H9 (cell line): ENCODE results near the gene SLC29A2. TPM values are rescaled to one million over a fixed set of nuclear protein-coding genes. Genes with fewer than 3 reads are reported as not detected.

Experiments
- DNase-seq: peaks from one replicate; pipeline ENCODE4 v3.0.0-alpha.2; 2017
- H2AFZ ChIP-seq: one replicate; pipeline ENCODE4 v1.6.1; 2013; ENCODE audit warnings: mild to moderate bottlenecking, low read length, control low read depth, moderate library complexity
- H2AK5ac ChIP-seq: 2 replicates; pipeline ENCODE4 v1.6.1; 2013; ENCODE audit warnings: low read length, control low read depth, mixed read lengths; ENCODE audit not compliant: insufficient read length
- H2BK120ac ChIP-seq: one replicate; pipeline ENCODE4 v1.6.1; 2013; ENCODE audit warnings: low read depth, mild to moderate bottlenecking, low read length, control low read depth, inconsistent platforms; ENCODE audit not compliant: poor library complexity, severe bottlenecking
- H2BK12ac ChIP-seq: 2 replicates; pipeline ENCODE4 v1.6.1; 2013; ENCODE audit warnings: low read length, control low read depth, mixed read lengths, low read depth; ENCODE audit not compliant: insufficient read length
- H2BK15ac ChIP-seq: 2 replicates; pipeline ENCODE4 v1.6.1; 2013; ENCODE audit warnings: low read depth, low read length, control low read depth
- H2BK20ac ChIP-seq: one replicate; pipeline ENCODE4 v1.6.1; 2013; ENCODE audit warnings: low read depth, mild to moderate bottlenecking, low read length, control low read depth, inconsistent platforms; ENCODE audit not compliant: poor library complexity, severe bottlenecking
- H2BK5ac ChIP-seq: 2 replicates; pipeline ENCODE4 v1.6.1; 2013; ENCODE audit warnings: low read length, control low read depth, mixed read lengths; ENCODE audit not compliant: insufficient read length
- H3K14ac ChIP-seq: 2 replicates; pipeline ENCODE4 v1.6.1; 2013; ENCODE audit warnings: low read length, control low read depth; ENCODE audit not compliant: insufficient read depth
- H3K18ac ChIP-seq: 2 replicates; pipeline ENCODE4 v1.6.1; 2013; ENCODE audit warnings: low read depth, mild to moderate bottlenecking, mixed read lengths, low read length, control low read depth; ENCODE audit not compliant: insufficient read length
- H3K23ac ChIP-seq: 2 replicates; pipeline ENCODE4 v1.6.1; 2013; ENCODE audit warnings: low read length, control low read depth, mixed read lengths, low read depth; ENCODE audit not compliant: insufficient read length
- H3K23me2 ChIP-seq: 2 replicates; pipeline ENCODE4 v1.6.1; 2013; ENCODE audit warnings: low read depth, mild to moderate bottlenecking, mixed read lengths, low read length, control low read depth; ENCODE audit not compliant: insufficient read length, poor library complexity, severe bottlenecking
- H3K27ac ChIP-seq: 2 replicates; pipeline ENCODE4 v1.5.1; 2013; ENCODE audit warnings: low read length, control low read depth, mixed read lengths, low read depth; ENCODE audit not compliant: insufficient read length
- H3K27me3 ChIP-seq: 2 replicates; pipeline ENCODE4 v1.6.1; 2013; ENCODE audit warnings: low read length, control low read depth, inconsistent platforms; ENCODE audit not compliant: insufficient read depth
- H3K4ac ChIP-seq: 2 replicates; pipeline ENCODE4 v1.6.1; 2013; ENCODE audit warnings: low read depth, mild to moderate bottlenecking, control low read depth, inconsistent platforms, low read length, moderate library complexity
- H3K4me1 ChIP-seq: 2 replicates; pipeline ENCODE4 v1.6.1; 2013; ENCODE audit warnings: low read length, control low read depth, inconsistent platforms; ENCODE audit not compliant: insufficient read depth
- H3K4me2 ChIP-seq: 2 replicates; pipeline ENCODE4 v1.6.1; 2013; ENCODE audit warnings: low read length, control low read depth, mixed read lengths; ENCODE audit not compliant: insufficient read length, insufficient read depth
- H3K56ac ChIP-seq: 2 replicates; pipeline ENCODE4 v1.6.1; 2013; ENCODE audit warnings: low read depth, mild to moderate bottlenecking, mixed read lengths, low read length, control low read depth; ENCODE audit not compliant: insufficient read length
- H3K79me1 ChIP-seq: 2 replicates; pipeline ENCODE4 v1.6.1; 2013; ENCODE audit warnings: low read depth, mild to moderate bottlenecking, moderate library complexity, low read length, control low read depth, inconsistent platforms; ENCODE audit not compliant: insufficient read depth, poor library complexity, severe bottlenecking
- H3K79me2 ChIP-seq: 2 replicates; pipeline ENCODE4 v1.6.1; 2013; ENCODE audit warnings: low read length, control low read depth, inconsistent platforms; ENCODE audit not compliant: insufficient read depth
- H3K9ac ChIP-seq: 2 replicates; pipeline ENCODE4 v1.6.1; 2013; ENCODE audit warnings: low read length, control low read depth, mixed read lengths; ENCODE audit not compliant: insufficient read length; ENCODE audit errors: extremely low read depth
- H3K9me3 ChIP-seq: one replicate; pipeline ENCODE4 v1.6.1; 2013; ENCODE audit warnings: low read depth, low read length, inconsistent platforms; ENCODE audit not compliant: control insufficient read depth
- H3T11ph ChIP-seq: one replicate; pipeline ENCODE4 v1.6.1; 2013; ENCODE audit warnings: mild to moderate bottlenecking, low read length, control low read depth, inconsistent platforms
- H4K20me1 ChIP-seq: one replicate; pipeline ENCODE4 v1.6.1; 2013; ENCODE audit not compliant: control insufficient read depth, insufficient read length, insufficient read depth
- H4K5ac ChIP-seq: 2 replicates; pipeline ENCODE4 v1.6.1; 2013; ENCODE audit warnings: low read depth, mild to moderate bottlenecking, mixed read lengths, low read length, control low read depth; ENCODE audit not compliant: insufficient read length
- H4K8ac ChIP-seq: replicated peaks from 2 replicates; pipeline ENCODE4 v1.6.1; 2013; ENCODE audit warnings: low read length, control low read depth, mixed read lengths, low read depth; ENCODE audit not compliant: insufficient read length
- H4K91ac ChIP-seq: 2 replicates; pipeline ENCODE4 v1.6.1; 2013; ENCODE audit warnings: low read depth, mild to moderate bottlenecking, moderate library complexity, mixed read lengths, low read length, control low read depth; ENCODE audit not compliant: insufficient read length
- H3K27ac Mint-ChIP-seq, 3 experiments: 2 replicates in 2 of 3; 3 replicates in 1 of 3; pipeline ENCODE4 v1.8.0; 2020 to 2021; ENCODE audit warnings: mixed read lengths in 3 of 3, mild to moderate bottlenecking in 1 of 3, moderate library complexity in 1 of 3
- H3K27me3 Mint-ChIP-seq: 2 replicates; pipeline ENCODE4 v1.8.0; 2021; ENCODE audit warnings: low read depth, mild to moderate bottlenecking, moderate library complexity, mixed read lengths
- H3K36me3 Mint-ChIP-seq, 3 experiments: 2 replicates in 2 of 3; 3 replicates in 1 of 3; pipeline ENCODE4 v1.8.0; 2020 to 2021; ENCODE audit warnings: low read depth in 3 of 3, mixed read lengths in 3 of 3; ENCODE audit not compliant: insufficient read depth in 1 of 3
- H3K4me1 Mint-ChIP-seq, 2 experiments: 2 replicates each; pipeline ENCODE4 v1.8.0; 2020; ENCODE audit warnings: mixed read lengths in 2 of 2
- H3K4me3 Mint-ChIP-seq, 2 experiments: 2 replicates in 1 of 2; 3 replicates in 1 of 2; pipeline ENCODE4 v1.8.0; 2020 to 2021; ENCODE audit warnings: mild to moderate bottlenecking in 2 of 2, mixed read lengths in 2 of 2, moderate library complexity in 1 of 2
- H3K9me3 Mint-ChIP-seq, 2 experiments: 2 replicates in 1 of 2; 3 replicates in 1 of 2; pipeline ENCODE4 v1.8.0; 2020; ENCODE audit warnings: mild to moderate bottlenecking in 2 of 2, mixed read lengths in 2 of 2, moderate library complexity in 1 of 2
- WGBS: extraction: QIAGEN DNeasy Blood & Tissue Kit; methylation state at CpG from one replicate; pipeline ENCODE4 v1.1.7; 2013; ENCODE audit warnings: missing lambda C conversion rate, low lambda C conversion rate, mixed read lengths; ENCODE audit not compliant: insufficient read length; ENCODE audit errors: extremely low coverage; 5-methylcytosine and 5-hydroxymethylcytosine counted together
- total RNA-seq: library from RNA; stranded (reverse); gene quantifications from 2 replicates; pipeline ENCODE4 v1.2.1, GENCODE V29; 2021
- TF ChIP-seq, protein P1 (sequence below): fragments of 200-600 bp; sonication (generic); conservative IDR thresholded peaks from 3 replicates; pipeline ENCODE4 v1.8.0; 2021; ENCODE audit warnings: antibody characterized with exemption, mild to moderate bottlenecking

Gene SLC29A2
- total RNA-seq, 1 experiment from 2014 or later: 29.8 TPM

DNA sequence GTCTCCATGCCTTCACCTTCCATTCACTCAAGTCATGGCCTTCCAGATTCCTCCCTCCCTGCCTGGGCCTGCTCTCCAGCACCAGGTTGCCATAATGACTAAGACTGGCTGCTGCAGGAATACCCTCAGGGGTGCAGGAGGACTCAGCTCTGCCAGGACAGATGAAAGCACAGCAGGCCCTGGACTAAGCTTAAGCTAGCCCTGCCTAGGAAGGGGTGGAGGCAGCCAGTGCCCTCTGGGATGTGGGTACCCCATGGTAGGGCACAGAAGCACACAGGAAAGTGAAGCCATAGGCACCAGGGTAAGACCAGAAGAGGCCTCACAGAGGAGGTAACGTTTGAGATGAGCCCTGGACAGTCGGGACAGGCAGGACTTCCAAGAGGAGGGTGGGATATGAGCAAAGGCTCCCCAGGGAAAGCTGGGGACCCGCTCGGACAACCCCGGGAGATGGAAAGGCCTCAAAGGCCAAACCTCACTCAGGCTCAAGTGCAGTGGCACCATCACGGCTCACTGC, 32.3 kb downstream of the SLC29A2 start:
- Mint-ChIP-seq H3K9me3 (no peaks in the 10 kb centered on the region), H3K36me3 (peaks cover 12 to 35% (median 27%) of the 10 kb centered on the region in 3 experiments; a peak in 6 of 7 replicates), H3K4me1 (peaks cover 29 to 30% of the 10 kb centered on the region in 2 experiments), H3K27ac (no peak overlapping the region; a peak in 1 of 7 replicates), H3K4me3 (no peak overlapping the region), H3K27me3 (peaks cover 4% of the 10 kb centered on the region)
- Histone ChIP-seq H2AFZ (no peak overlapping the region), H2AK5ac (no peak overlapping the region), H3K14ac (no peak overlapping the region), H3K4me2 (no peak overlapping the region), H3K23me2 (peaks cover 1% of the 10 kb centered on the region), H4K91ac (no peak overlapping the region), H3K27ac (no peak overlapping the region), H3K9me3 (no peaks in the 10 kb centered on the region), H2BK120ac (no peak overlapping the region), H3K4ac (no peak overlapping the region), H3K79me1 (no peaks in the 10 kb centered on the region), H3K18ac (no peak overlapping the region), H2BK15ac (no peak overlapping the region), H4K20me1 (no peaks in the 10 kb centered on the region), H3K4me1 (no peaks in the 10 kb centered on the region), H3T11ph (no peak overlapping the region), H2BK20ac (no peak overlapping the region), H4K8ac (no peak overlapping the region), H2BK5ac (no peak overlapping the region), H3K9ac (no peak overlapping the region), H3K56ac (no peak overlapping the region), H4K5ac (no peak overlapping the region), H2BK12ac (no peak overlapping the region), H3K79me2 (peaks cover under 1% of the 10 kb centered on the region; the same call in 1 of the 2 replicates), H3K27me3 (no peaks in the 10 kb centered on the region; the same call in 1 of the 2 replicates), H3K23ac (no peak overlapping the region)
- DNase-seq: no peak
- no CpG with 5 or more reads among the region's 6 CpGs for WGBS
- TF ChIP-seq, protein P1, sequence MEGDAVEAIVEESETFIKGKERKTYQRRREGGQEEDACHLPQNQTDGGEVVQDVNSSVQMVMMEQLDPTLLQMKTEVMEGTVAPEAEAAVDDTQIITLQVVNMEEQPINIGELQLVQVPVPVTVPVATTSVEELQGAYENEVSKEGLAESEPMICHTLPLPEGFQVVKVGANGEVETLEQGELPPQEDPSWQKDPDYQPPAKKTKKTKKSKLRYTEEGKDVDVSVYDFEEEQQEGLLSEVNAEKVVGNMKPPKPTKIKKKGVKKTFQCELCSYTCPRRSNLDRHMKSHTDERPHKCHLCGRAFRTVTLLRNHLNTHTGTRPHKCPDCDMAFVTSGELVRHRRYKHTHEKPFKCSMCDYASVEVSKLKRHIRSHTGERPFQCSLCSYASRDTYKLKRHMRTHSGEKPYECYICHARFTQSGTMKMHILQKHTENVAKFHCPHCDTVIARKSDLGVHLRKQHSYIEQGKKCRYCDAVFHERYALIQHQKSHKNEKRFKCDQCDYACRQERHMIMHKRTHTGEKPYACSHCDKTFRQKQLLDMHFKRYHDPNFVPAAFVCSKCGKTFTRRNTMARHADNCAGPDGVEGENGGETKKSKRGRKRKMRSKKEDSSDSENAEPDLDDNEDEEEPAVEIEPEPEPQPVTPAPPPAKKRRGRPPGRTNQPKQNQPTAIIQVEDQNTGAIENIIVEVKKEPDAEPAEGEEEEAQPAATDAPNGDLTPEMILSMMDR: no peak
